ENCODE data around the gene HSD17B11. TPM values are rescaled to one million over a fixed set of nuclear protein-coding genes. Genes with fewer than 3 reads are reported as not detected.
A peak's percentile ranks its signal among the peaks of the same experiment; 100 is the strongest.
"Not testable (repeated sequence)": the region's sequence is repeated elsewhere in the genome, so short reads cannot be mapped to it uniquely, and the experiment has no call there.

HSD17B11 gene
- total RNA-seq, 2 experiments from 2014 or later: 21.2 to 21.7 TPM

DNA sequence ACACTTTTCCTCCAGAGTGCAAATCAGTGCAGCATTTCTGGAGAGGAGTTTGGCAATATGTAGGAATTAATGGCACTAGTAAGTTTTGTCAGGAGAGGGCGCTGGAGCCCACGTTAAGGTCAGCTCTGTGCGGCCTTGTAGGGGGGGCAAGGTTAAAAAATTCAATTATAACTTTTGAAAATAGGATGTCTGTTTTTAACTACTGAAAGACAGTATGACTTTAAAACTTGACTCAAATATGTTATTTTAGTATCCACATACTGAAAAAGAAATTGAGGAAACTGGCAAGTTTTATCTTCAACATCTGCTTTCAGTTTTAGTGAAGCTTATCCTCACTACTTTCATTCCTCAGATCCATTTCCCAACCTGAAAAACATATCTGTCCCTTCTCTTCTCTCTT lies 37.4 kb downstream of the HSD17B11 start:
- Mint-ChIP-seq H3K27ac (no peak overlapping the region), H3K4me3 (no peak overlapping the region), H3K36me3 (ENCODE audit: low read depth) (peaks cover 5% of the 10 kb centered on the region), H3K9me3 (no peaks in the 10 kb centered on the region), H3K27me3 (no peaks in the 10 kb centered on the region), H3K4me1 (ENCODE audit: low read depth) (no peaks in the 10 kb centered on the region)
- intact Hi-C loops (cut with micrococcal nuclease): no loop called here
- ChIA-PET POLR2A (no interaction called here), CTCF (interaction anchor here (0.7 to 2.4 kb wide), 12 partner anchors 9 to 495 kb away, joined by 3 to 36 read pairs (median 4); no protein-coding TSS in a partner anchor)
- peak; percentile 55 for DNase-seq
- peak; percentile 49 for ATAC-seq
- peak; percentile 67 for TF ChIP-seq CTCF (IDR thresholded peaks at IDR 0.05)

DNA sequence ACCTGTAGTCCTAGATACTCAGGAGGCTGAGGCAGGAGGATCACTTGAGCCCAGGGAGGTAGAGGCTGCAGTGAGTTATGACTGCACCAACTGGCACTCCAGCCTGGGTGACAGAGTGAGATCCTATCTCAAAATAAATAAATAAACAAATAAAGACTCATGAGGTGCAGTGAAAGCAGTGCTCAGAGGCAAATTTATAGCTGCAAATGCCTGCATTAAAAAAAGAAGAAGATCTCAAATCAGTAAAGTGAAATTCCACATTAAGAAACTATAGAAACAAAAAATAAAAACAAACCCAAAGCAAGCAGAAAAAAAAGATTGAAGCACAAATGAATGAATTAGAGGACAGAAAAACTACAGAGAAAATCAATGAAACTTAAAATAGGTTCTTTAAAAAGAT lies 45.8 kb downstream of the HSD17B11 start:
- Mint-ChIP-seq H3K4me3 (no peak overlapping the region), H3K36me3 (ENCODE audit: low read depth) (peaks cover 25% of the 10 kb centered on the region), H3K27me3 (no peaks in the 10 kb centered on the region), H3K4me1 (ENCODE audit: low read depth) (no peaks in the 10 kb centered on the region), H3K9me3 (peaks cover 2% of the 10 kb centered on the region), H3K27ac (no peak overlapping the region)
- ChIA-PET CTCF (no interaction called here), POLR2A (interaction anchor here (0.6 kb wide), 1 partner anchor 159 kb away, joined by 3 read pairs; no protein-coding TSS in a partner anchor)
- intact Hi-C loops (cut with micrococcal nuclease): no loop called here
- ATAC-seq: no peak
- TF ChIP-seq CTCF (IDR thresholded peaks at IDR 0.05): no peak
- DNase-seq: no peak

GRCh38 chr4:87342872-87343271 lies 48.1 kb downstream of the HSD17B11 start:
- H3K27me3 Mint-ChIP-seq: no peaks in the 10 kb centered on the region
- H3K36me3 Mint-ChIP-seq (ENCODE audit: low read depth): peaks cover 40% of the 10 kb centered on the region
- H3K4me1 Mint-ChIP-seq (ENCODE audit: low read depth): no peaks in the 10 kb centered on the region
- no peak overlapping the region for H3K4me3 Mint-ChIP-seq
- ChIA-PET CTCF (interaction anchor here (0.9 kb wide), 1 partner anchor 9 kb away, joined by 4 read pairs; no protein-coding TSS in a partner anchor), POLR2A (no interaction called here)
- H3K27ac Mint-ChIP-seq: no peak overlapping the region
- intact Hi-C loops (cut with micrococcal nuclease): no loop called here
- DNase-seq (no peak), ATAC-seq (no peak)
- H3K9me3 Mint-ChIP-seq: peaks cover 2% of the 10 kb centered on the region
- TF ChIP-seq CTCF (IDR thresholded peaks at IDR 0.05): no peak

DNA sequence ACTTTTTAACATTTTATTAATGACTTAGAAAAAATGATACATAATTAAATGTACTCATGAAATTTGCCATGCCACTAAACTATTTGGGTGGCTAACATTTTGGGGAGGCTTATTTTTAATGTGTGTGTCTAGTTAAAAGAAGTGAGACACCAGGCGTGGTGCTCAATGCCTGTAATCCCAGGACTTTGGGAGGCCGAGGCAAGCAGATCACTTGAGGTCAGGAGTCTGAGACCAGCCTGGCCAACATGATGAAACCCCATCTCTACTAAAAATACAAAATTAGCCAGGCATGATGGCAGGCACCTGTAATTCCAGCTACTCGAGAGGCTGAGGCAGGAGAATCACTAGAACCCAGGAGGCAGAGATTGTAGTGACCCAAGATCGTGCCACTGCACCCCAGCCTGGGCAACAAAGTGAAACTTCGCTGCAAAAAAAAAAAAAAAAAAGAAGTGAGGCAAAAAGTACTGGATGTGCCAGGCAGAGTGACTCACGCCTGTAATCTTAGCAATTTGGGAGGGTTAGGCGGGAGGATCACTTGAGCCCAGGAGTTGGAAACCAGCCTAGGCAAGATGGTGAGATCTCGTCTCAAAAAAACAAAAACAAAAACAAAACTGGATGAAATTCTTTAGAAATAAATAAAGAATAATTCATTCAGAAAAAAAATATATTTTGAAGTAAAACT lies 48.9 kb downstream of the HSD17B11 start:
- H3K27ac Mint-ChIP-seq; intact Hi-C loops (cut with micrococcal nuclease); H3K9me3 Mint-ChIP-seq; ATAC-seq; H3K4me3 Mint-ChIP-seq; H3K27me3 Mint-ChIP-seq; DNase-seq; H3K4me1 Mint-ChIP-seq (ENCODE audit: low read depth): not testable (repeated sequence)
- H3K36me3 Mint-ChIP-seq (ENCODE audit: low read depth): peaks cover 46% of the 10 kb centered on the region
- CTCF ChIA-PET: interaction anchor here (0.9 to 3.2 kb wide), 2 partner anchors 8 to 12 kb away, joined by 4 to 13 read pairs; no protein-coding TSS in a partner anchor
- POLR2A ChIA-PET: interaction anchor here (0.9 kb wide), 1 partner anchor 10 kb away, joined by 3 read pairs; no protein-coding TSS in a partner anchor

DNA sequence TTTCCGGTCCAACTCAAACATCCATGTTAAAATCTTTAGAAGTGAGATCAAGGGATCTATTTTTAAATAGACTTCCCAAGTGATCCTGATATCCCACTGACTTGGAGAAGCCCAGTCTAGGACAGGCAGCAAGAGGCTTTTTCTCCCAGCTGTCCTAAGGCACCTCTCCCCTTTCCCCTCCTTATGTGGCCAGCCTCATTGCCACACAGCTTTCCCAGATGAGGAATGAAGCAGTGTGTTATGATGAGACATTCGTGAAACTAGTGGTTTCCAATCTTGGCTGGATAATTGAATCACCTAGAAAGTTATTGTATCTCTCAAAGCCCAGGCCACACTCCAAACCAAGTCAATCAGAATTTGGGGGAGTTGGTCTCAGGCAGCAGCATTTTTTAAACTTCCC lies 51.5 kb downstream of the HSD17B11 start:
- H3K9me3 Mint-ChIP-seq: peaks cover 7% of the 10 kb centered on the region
- DNase-seq (no peak), ATAC-seq (no peak)
- CTCF ChIA-PET: interaction anchor here (0.5 to 3.2 kb wide), 2 partner anchors 14 to 18 kb away, joined by 3 to 13 read pairs; no protein-coding TSS in a partner anchor
- POLR2A ChIA-PET: no interaction called here
- peaks cover 41% of the 10 kb centered on the region for H3K36me3 Mint-ChIP-seq (ENCODE audit: low read depth)
- TF ChIP-seq CTCF (IDR thresholded peaks at IDR 0.05): no peak
- H3K27ac Mint-ChIP-seq: no peak overlapping the region
- H3K4me1 Mint-ChIP-seq (ENCODE audit: low read depth): no peaks in the 10 kb centered on the region
- intact Hi-C loops (cut with micrococcal nuclease): no loop called here
- H3K4me3 Mint-ChIP-seq: no peak overlapping the region
- H3K27me3 Mint-ChIP-seq: no peaks in the 10 kb centered on the region

All from activated CD8-positive, alpha-beta T cell treated with anti-CD3 and anti-CD28 coated beads for 36 hours (primary cell).